IPS-NIHi7 (cell line): Measurements from ENCODE around the gene KIAA0319L.

Experiments used
- DNase-seq: peaks from one replicate; pipeline ENCODE4 v3.0.0; 2012; ENCODE audit warnings: mixed read lengths; ENCODE audit errors: extremely low spot score

KIAA0319L gene

GRCh38 chr1:35536556-35537162, 20.5 kb downstream of the KIAA0319L start:
- DNase-seq, result no peak

GRCh38 chr1:35535243-35535642, 22.0 kb downstream of the KIAA0319L start:
- DNase-seq, result no peak

GRCh38 chr1:35533586-35533985, 23.6 kb downstream of the KIAA0319L start:
- DNase-seq, result no peak

- no peak for DNase-seq
Observed at GRCh38 chr1:35532497-35533223, 24.5 kb downstream of the KIAA0319L start.

- DNase-seq, result no peak
Observed at GRCh38 chr1:35531368-35531767, 25.8 kb downstream of the KIAA0319L start.

GRCh38 chr1:35530946-35531345, 26.3 kb downstream of the KIAA0319L start:
- no peak for DNase-seq

GRCh38 chr1:35530168-35530567, 27.0 kb downstream of the KIAA0319L start:
- no peak for DNase-seq

DNA sequence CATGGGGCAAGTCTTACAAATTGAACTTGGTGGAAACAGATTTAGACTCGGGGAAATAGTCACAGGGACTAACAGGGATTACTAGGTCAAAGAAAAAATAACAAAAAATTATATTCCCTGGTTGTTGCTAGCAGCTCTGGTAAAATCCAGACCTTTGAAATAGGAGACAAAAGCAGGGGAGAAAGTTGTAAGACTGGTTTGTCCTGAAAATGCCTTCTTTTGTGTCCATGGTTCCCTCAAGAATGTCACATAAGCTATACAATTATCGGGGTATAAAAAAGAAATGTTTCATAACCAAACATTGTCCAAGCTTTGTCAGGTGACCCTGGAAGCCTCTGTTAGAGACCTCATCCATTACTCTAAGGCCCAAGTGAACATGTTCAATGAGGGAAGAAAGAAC, 33.1 kb downstream of the KIAA0319L start:
- DNase-seq, result no peak

- no peak for DNase-seq
Observed at GRCh38 chr1:35519432-35519831, 37.8 kb downstream of the KIAA0319L start.

DNA sequence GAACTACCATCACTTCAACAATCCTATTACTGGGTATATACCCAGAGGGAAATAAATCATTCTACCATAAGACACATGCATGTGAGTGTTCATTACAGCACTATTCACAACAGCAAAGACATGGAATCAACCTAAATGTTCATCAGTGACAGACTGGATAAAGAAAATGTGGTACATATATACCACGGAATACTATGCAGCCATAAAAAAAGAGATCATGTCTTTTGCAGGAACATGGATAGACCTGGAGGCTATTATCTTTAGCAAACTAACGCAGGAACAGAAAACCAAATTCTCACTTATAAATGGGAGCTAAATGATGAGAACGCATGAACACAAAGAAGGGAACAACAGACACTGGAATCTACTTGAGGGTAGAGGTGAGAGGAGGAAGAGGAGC, 39.0 kb downstream of the KIAA0319L start:
- no peak for DNase-seq

- no peak for DNase-seq
Observed at GRCh38 chr1:35511305-35511704, 45.9 kb downstream of the KIAA0319L start.

DNA sequence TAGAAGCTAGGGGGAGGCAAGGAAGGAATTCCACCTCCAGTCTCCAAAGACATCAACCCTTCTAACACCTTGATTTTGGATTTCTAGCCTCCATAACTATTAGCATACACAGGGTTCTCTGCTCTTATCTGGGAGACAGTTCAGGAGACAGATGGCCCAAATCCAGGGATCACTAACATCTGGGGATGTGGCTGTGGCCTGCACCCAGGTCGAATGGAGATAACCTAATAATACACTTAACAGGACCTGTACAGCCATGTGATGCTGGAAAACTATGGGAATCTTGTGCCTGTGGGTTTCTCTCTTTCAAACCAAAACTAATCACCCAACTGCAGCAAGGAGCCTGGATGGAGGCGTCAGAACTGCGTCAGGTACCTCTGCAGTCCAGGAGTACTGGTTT, 47.6 kb downstream of the KIAA0319L start:
- DNase-seq, result no peak

GRCh38 chr1:35507947-35508346, 49.3 kb downstream of the KIAA0319L start:
- DNase-seq, result no peak

DNA sequence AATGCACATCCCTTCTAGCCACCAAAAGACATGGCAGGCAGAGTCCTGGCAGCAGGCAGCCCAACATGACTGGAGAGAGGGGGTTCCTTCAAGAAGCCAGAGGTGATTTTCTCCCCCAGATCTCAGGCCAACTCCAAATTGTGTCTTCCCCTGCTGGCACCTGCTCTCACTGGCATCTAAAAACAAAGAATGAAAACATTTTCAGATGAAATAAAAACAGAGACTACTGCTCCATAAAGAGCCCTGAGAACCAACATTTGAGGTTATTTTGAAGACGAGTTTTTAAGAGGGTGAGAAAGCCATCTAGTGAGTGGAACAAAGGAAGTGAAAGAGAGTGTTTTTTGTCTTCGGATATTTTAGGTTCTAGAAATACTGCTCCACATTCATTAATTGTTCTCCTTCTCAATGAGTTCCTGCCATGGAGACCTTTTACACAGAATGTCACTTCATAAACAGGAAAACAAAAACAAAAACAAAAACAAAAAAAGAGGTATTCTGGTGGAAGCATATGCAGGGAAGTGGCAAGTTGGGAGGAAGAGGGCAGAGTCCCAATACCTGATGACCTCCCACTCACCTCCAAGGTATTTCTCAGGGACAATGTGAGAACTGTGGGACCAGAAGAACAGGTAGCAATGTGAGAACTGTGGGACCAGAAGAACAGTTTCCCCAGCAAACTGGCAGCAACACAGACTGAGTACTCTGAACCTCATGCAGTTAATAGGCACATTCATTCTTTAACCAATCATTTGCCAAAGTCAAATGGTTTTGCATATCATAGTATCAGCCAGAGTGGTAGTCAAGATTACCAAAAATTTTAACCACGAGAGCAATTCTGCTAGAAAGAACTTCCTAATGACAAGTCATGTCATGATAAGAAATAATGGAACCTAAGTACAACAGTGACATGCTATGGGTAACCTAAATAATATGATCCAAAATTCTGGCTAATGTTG, 50.0 kb downstream of the KIAA0319L start:
- no peak for DNase-seq

DNA sequence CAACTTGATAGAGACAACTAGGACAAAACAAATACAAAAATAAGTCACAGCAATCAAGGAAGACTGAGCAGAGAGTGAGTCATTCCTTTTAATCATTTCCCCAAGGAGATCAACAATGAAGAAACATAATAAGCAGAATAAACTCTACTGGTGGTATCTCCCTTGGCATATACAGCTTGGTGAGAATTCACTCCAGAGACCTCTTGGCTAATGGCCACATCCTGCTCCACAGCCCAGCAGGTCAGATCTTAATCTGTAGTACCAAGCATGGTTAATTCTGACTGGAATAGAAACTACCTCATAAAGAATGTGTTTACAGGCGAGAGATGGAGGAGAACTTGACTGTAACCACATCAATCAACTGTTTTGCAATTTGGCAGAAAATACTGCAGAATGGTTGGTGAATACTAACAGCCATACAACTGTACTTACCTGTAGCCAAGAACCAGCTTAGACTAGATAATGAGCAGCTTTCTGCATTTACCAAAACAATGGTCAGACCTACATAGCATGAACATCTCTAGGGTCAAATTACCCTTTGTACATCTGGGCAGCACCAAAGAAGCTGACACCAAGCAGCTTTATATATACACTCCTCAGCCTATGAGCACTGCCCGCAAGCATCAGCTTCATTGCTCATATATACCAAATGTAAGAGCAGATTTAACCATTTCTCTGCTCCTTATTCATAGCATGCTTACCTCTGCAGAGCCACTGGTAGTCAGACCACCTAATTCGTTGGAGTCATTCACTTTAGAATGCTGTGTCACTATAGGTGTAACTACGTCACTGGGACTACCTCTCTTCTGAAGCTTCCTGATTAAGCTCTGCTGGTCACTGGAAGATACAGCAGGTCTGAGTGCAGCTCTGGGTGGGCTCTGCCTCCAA, 51.0 kb downstream of the KIAA0319L start:
- DNase-seq, result no peak

- DNase-seq, result no peak
Observed at GRCh38 chr1:35502242-35502641, 55.0 kb downstream of the KIAA0319L start.

DNA sequence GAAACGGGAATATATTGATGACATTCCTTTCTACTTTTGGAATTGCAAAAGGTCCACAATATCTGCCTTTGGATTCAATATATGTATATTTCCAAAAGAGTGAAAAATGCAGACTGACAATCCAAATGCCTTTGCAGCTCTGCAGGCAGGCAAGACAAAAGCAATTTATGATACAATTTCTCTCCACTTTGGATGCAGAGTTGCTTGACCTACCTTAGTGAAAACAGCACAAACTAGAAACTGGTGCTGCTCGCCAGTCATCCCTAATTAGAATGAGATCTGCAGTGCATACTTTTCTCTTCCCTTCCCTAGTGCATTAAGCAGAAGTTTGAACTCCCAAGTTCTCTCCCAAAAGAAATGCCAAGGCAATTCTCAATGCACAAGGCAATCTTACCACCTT, 56.8 kb downstream of the KIAA0319L start:
- no peak for DNase-seq

GRCh38 chr1:35499652-35500176, 57.5 kb downstream of the KIAA0319L start:
- peak; percentile 30 for DNase-seq

GRCh38 chr1:35499231-35499630, 58.0 kb downstream of the KIAA0319L start:
- no peak for DNase-seq

GRCh38 chr1:35497571-35497970, 59.6 kb downstream of the KIAA0319L start:
- DNase-seq, result no peak

- no peak for DNase-seq
Observed at GRCh38 chr1:35490250-35490649, 67.0 kb downstream of the KIAA0319L start.
